GM12892 (cell line): Measurements from ENCODE around the gene MAN1A1.

Source experiments
- POLR2AphosphoS5 ChIP-seq: IDR thresholded peaks from 2 replicates; pipeline ENCODE4 v1.6.1; 2011; ENCODE audit warnings: low read depth, low read length, control low read depth
- TAF1 ChIP-seq: IDR thresholded peaks from 2 replicates; pipeline ENCODE4 v1.6.1; 2011; ENCODE audit warnings: low read depth, mild to moderate bottlenecking, control low read depth, low read length, borderline replicate concordance

- TF ChIP-seq TAF1: no peak
- no peak for TF ChIP-seq POLR2AphosphoS5
These were observed 34.7 kb downstream of the MAN1A1 start for GRCh38 chr6:119314885-119315272.
